HL-60/S4 treated with phorbol 12-myristate 13-acetate at 8.2 ng/mL for 4 days and 3 days (cell line): Measurements from ENCODE around the gene NINJ1.

Experiments used
- in situ Hi-C: fragments of 300-500 bp; cut with MboI; formaldehyde crosslinking; loops from 2 replicates; pipeline ENCODE4 v1.15.0; 2022; ENCODE audit warnings: low sequenced_read_pairs

The NINJ1 gene

DNA sequence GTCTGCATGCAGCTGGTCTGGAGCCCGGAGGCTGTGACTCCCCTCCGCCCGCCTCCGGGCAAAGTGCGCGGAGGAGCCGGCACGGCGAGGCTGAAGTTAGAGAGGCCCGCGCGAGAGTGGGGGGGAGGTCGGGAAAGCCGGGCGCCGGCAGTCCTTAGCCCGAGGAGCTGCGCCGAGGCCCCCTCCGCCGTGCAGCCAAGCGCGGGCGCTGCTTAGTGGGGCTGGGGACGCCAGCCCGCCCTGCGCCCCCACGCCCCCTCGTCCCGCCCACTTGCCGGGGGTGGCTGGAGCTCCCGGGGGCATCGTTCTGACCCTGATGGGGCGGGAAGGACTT, 403 bp downstream of the NINJ1 start:
- in situ Hi-C loops, result no loop called here

- in situ Hi-C loops, result no loop called here
Observed at GRCh38 chr9:93132946-93133680, 938 bp downstream of the NINJ1 start.

DNA sequence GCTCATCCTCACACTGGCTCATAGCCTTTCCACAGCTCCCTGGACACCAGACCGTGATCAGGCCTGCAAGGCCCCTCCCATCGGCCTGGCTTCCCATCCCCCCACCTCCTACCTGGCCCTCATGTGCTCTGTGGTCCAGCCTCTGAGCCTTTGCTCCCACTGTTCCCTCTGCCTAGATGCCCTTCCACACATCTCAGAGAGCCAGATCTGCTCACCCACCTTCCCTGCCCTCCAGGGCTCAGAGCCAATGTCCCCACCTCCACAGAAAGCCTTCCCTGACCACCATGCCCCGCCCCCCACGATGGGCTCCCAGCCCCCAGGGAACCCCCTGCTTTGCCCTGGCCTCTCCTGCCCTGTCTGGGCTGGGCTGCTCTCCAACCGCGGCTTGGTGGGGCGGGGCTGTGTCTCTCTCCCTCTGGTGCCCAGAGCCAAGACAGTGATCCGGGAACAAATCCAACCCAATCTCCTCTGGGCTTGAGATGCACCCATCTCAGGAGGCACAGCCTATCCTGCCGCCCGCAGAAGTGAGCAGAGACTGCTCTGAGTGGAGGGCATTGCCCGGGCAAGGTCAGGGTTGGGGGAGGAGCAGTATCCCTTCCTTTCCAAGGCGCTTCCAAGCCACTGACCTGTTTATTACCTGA, 1.6 kb downstream of the NINJ1 start:
- in situ Hi-C loops, result no loop called here

- in situ Hi-C loops, result no loop called here
Observed at GRCh38 chr9:93131599-93132286, 2.3 kb downstream of the NINJ1 start.

GRCh38 chr9:93130861-93131481, 3.1 kb downstream of the NINJ1 start:
- in situ Hi-C loops, result no loop called here

DNA sequence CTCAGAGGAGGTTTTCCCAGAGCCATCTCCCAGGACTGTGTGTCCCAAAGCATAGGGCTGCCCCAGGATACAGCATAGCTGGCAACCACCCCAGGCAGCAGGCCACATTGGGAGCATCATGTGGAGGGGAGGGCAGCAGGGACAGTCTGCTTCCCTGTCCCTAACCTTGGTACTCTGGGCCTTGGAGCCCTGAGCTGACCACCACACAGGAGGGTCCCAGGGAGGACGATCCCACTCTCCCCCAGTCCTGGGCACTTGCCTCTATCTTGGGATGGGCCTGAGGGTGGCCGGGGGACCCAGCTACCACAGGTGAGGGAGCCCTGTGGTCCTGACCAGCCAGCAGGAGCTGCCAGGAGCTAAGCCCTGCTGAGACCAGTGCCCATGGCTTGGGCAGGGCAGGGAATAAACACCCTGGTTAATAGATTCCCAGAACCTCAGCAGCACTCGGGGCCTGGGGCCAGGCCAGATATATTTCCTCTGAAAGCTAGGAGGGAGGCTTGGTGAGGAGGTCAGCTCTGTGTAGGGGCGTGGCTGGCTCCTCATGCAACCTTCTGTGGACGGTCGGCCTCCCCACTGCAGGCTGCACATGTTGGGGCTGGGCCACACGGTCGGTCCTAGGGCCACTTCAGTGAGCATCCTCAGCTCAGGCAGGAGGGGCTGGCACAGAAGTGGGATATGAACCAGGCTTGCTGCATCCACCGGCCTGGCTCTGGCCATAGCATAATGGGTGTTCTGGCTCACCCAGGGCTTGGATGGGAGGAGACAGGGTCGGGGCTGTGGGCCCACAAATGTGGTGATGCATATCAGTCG, 4.2 kb downstream of the NINJ1 start:
- in situ Hi-C loops, result no loop called here

DNA sequence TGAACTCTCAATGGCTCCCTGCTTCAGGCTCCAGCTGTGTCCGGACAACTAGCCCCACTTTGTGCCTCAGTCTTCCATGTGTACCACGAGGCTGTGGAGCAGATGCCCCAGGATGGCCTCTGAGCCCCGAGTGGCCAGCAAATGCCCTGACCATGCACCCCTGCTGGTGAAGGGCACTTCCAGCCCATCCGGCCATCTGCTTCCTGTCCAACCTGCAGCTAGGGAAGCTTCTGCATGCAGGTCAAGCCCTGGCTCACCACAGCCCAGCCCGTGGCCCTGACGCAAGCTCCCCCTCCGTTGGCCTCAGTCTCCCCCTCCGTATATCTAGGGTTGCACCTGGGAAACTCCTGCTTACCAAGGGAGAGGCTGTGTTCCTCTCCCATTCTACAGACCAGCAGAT, 4.8 kb downstream of the NINJ1 start:
- in situ Hi-C loops, result no loop called here

DNA sequence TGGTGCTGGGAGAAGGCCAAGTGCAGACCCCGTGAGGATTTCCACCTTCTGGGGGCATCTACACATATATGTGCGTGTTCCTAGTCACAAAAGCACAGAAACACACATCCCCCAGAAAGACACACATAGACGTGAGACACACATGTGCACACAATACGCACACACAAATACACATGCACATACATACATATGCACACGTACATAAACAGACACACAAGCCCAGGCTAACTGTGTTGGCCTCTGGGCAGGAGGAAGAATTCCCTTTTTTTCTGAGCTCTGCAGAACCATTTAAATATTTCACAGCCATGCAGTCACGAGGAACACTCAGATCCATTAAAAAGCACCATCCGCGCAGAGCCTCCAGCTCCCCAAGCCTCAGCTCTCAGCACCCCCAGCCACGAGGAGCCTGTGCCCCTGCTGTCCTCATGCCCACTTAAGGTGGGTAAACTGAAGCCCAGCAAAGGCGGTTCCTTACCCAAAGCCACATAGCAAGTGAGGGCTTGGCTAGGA, 5.3 kb downstream of the NINJ1 start:
- in situ Hi-C loops, result no loop called here

DNA sequence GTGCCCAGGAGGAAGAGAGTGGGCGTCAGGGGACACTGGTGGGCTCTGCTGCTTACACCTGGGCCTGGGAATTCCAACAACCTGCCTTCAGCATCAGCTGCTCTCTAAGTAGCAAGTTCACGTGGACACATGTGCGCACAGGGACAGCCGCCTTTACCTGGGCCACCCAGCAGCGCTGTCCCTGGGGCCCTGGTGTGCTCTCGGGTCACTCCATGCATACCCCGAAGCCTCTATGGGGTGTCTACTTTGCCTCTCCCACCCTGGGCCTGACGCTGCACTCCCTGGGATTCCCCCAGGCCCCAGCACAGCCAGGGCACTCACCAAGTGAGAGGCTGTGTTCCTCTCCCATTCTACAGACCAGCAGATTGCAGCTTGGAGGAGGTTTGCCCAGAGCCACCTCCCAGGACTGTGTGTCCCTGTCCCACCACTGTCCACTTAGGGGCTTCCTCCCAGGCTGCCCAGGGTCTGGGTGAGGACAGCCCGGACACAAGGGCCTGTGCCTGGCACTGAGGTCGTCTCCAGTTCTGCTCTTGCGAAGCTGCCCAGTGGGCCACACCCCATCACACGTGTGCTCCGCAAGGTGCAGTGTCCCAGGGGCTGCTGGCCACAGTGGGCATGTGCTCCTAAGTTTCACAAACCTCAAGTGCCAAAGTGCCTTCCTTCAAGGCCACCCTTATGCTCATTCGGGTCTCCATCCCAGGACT, 5.9 kb downstream of the NINJ1 start:
- in situ Hi-C loops, result no loop called here

GRCh38 chr9:93127395-93127911, 6.6 kb downstream of the NINJ1 start:
- in situ Hi-C loops, result no loop called here

DNA sequence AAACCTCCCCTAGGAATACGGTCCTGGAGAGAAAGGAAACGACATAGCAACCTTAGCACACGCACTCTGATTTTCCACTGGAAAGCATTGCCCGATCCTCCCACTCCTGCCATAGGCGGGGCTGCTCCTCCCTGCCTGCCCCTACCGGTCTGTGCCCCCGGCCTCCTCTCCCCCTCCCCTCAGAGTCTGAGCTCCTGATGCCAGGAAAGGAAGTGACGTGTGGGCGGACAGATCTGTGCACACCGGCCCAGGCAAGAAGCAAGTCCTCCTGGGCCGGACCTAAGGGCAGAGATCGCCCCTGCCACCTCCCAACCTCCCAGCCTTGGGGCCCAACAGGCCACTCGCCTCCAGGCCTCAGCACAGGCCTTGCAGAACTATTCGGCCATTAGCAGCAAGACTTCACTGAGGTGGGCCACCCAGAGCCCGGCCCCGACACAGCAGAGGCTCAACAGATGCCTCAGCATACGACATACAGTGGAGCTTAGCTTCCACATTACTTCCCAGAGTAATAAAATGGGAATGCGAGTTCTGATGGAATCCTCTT, 7.2 kb downstream of the NINJ1 start:
- in situ Hi-C loops, result no loop called here

- in situ Hi-C loops, result no loop called here
Observed at GRCh38 chr9:93126151-93126781, 7.8 kb downstream of the NINJ1 start.

- in situ Hi-C loops, result no loop called here
Observed at GRCh38 chr9:93125331-93125894, 8.6 kb downstream of the NINJ1 start.

GRCh38 chr9:93124793-93125192, 9.3 kb downstream of the NINJ1 start:
- in situ Hi-C loops, result no loop called here

DNA sequence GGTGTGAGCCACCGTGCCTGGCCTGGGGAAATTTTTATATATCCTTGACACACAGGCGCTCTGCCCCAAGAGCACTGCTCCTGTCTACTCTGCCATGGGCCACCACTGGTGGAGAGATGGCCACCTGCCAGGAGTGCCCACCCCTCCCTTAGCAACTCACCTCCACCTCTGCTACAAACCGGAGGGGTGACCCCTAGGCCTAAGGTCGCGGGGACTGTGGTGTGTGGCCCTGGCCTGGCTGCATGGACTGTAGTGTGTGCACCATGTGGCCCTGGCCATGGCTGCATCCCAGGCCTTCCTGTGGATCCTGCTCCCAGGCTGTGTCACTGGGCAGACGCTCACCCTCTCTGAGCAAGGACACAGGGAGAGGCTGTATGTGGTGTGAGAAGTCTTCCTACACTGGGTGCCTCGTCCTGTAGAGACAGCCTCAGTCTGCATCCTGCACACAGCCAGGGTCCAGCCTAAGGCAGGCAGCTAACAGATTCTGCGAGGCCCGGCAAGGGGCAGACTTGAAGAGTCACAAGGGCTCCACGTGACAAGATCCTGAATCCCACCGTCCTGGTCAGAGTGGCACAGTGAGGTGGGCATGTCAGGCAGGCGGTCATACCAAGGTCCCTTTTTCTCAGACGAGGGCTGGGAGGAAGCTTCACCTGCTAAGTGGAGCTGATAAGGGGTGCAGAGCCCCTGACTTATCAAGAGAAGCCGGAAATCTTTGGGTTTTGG, 10.3 kb downstream of the NINJ1 start:
- in situ Hi-C loops, result no loop called here

- in situ Hi-C loops, result no loop called here
Observed at GRCh38 chr9:93122721-93123221, 11.3 kb downstream of the NINJ1 start.

GRCh38 chr9:93121316-93122241, 12.5 kb downstream of the NINJ1 start:
- in situ Hi-C loops, result no loop called here
